Measurements from ENCODE around the gene DCUN1D2.
"Not testable (repeated sequence)": the region's sequence is repeated elsewhere in the genome, so short reads cannot be mapped to it uniquely, and the experiment has no call there.

Gene DCUN1D2

DNA sequence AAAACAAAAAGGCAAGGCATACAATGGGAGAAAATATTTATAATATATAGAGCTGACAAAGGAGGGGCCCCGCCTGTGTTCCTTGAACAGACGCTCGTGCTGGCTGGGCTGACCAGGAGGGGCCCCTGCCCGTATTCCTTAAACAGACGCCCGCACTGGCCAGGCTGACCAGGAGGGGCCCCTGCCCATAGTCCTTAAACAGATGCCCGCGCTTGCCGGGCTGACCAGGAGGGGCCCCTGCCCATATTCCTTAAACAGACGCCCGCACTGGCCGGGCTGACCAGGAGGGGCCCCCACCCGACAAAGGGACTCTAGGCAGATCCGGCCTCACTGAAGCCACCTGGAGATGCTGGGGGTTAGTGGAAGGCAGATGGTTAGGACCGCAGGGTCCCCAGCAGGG, 46.5 kb downstream of the DCUN1D2 start:
- DNase-seq: no peak

DNA sequence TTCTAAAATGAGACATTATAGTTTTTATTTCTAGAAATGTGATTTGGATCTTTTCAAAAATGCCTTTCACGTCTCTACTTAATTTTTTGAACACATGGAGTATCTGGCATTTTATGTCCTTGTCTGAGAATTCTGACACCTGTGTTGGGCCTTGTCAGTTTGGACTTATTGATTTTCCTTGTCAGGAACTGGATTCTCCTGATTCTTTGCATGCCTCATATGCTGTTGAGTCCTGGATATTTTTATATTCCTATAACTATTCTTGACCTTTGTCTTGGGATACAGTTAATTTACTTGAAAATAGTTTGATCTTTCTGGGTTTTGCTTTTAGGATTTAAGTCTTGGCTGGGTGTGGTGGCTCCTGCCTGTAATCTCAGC, 47.5 kb downstream of the DCUN1D2 start:
- no peak for DNase-seq

DNA sequence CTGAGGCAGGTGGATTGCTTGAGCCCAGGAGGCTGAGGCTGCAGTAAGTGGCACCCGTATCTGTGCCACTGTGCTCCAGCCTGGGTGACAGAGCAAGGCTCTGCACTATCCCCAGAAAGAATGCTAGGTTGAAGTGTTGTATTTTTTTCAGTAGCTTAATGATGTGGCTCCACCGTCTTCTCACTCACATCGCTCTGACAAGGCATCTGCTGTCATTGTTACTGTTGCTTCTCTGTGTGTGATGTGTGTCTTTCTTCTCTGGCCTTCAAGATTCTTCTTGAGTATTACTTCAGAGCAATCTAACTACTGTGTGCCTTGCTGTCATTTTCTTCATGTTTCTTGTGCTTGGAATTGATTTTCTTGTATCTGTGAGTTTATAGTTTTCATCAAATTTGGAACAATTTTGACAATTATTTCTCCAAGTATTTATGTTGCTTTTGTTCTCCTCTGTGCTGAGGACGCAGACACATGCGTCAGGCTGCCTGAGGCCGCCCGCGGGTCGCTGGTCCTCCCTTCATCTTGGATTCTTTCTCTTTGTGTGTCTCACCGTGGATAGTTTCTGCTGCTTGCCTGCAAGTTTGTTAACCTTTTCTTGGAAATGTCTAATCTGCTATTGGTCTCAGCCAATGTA, 48.0 kb downstream of the DCUN1D2 start:
- DNase-seq: no peak

DNA sequence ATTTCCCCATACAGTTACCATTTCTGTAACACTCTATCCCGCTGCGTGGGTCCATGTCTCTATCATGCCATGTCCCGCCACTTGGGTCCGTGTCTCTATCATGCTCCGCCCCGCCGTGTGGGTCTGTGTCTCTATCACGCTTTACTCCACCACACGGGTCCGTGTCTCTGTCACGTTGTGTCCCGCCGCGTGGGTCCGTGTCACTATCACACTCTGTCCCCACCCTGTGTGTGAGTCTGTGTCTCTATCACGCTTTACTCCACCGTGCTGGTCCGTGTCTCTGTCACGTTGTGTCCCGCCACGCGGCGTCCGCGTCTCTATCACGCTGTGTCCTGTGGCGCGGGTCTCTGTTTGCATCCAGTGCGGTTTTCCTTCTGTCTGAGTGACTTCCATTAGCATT, 48.9 kb downstream of the DCUN1D2 start:
- DNase-seq: no peak

- no peak for DNase-seq
Observed at GRCh38 chr13:113437408-113438010, 53.0 kb downstream of the DCUN1D2 start.

GRCh38 chr13:113436866-113437265, 53.6 kb downstream of the DCUN1D2 start:
- not testable (repeated sequence) for DNase-seq

DNA sequence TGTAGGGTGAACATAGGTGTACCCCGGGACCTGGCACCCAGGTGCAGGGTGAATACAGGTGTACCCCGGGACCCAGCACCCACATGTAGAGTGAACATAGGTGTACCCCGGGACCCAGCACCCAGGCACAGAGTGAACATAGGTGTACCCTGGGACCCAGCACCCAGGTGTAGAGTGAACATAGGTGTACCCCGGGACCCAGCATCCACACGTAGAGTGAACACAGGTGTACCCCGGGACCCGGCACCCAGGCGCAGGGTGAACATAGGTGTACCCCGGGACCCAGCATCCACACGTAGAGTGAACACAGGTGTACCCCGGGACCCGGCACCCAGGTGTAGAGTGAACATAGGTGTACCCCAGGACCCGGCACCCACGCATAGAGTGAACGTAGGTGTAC, 54.6 kb downstream of the DCUN1D2 start:
- DNase-seq: not testable (repeated sequence)

DNA sequence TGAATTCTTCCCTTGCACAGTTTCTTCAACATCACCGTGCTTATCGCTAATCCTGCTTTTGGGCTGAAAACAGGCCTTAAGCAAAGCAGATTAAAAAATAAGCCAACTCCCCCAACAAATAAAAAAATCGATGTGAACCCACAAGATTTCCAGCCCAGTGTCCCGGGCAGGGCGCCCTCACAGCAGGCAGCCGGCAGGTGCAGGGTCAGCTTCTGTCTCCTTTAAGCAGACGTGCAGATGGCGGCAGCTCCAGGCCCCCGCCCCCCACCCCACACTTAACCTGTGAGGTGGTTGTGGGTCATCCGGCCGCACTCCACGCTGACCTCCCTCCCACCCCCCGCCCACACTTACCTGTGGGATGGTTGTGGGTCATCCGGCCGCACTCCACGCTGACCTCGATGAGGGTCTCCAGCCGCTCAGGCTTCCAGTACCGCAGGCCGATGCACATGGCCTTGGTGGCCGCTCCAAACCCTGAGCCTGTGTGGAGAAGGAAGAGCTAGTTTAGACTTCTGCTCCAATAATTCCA, 57.1 kb downstream of the DCUN1D2 start:
- DNase-seq: no peak

DNA sequence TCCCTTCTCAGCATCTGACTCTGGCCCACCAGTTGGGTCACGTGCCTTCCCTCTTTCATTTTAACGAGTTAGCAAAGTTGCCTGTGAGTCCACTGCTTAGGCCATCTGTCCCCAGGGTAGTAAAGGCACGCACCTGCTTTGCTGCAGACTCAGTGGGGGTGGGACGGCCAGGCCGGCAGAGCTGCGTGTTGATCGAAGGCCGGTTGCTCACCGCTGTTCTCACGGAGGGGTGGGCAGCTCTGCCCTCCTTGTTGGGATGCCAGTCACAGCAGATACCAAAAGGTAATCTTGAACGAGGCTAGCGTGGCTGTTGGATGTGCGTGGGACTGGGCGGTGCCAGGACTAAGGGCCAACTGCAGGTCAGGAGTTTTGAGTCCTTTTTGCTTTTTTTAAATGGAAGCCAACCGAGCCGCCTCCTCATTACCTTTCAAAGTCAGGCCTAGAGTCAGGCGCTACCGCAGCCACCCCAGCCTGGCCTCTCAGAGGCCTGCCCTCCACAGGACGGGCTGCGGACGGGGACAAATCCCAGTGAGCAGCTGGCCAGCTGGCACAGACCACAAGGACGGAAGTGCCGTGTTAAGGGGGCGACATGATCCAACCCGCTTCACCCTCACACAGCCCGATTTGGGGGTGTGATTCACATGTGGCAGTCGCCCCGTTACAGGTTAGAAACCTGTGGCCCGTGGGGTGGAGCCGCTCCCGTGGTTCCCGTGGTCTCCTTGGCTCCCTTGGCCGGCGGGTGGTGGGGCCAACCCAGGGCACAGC, 57.8 kb downstream of the DCUN1D2 start:
- no peak for DNase-seq

- DNase-seq: no peak
Observed at GRCh38 chr13:113431171-113431570, 59.3 kb downstream of the DCUN1D2 start.

DNA sequence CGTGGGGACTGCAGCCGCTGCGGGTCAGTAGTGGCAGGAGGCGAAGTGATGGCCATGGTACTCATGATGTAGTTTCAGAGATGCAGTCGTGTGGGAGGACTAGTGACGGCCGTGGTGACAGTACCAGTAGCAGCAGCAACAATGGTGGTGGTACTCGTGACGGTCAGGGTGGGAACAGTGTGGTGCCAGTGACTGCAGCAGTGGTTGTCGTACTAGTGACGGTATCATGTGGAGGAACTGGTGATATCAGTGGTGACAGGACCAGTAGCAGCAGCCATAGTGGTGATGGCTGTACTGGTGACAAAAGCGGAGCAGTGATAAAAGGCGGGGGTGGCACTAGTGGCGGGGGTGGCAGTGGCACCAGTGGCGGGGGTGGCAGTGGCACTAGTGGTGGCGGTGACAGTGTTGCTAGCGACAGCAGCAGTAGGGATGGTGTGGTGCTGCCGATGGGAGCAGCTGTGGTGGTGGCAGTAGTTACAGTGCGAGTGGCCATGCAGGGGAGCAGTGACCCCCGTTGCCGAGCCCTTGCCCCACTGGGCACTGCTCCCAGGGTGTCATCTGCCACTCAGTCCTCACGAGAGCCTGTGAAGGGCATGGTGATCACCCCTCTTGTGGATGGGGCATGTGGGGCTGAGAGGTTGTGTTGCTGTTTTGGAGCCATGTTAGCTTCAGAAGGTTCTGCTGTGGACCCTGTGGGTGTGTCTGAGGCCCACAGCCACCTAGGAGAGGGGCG, 60.0 kb downstream of the DCUN1D2 start:
- DNase-seq: no peak

GRCh38 chr13:113429608-113429985, 60.9 kb downstream of the DCUN1D2 start:
- DNase-seq: no peak

GRCh38 chr13:113428871-113429607, 61.5 kb downstream of the DCUN1D2 start:
- no peak for DNase-seq

DNA sequence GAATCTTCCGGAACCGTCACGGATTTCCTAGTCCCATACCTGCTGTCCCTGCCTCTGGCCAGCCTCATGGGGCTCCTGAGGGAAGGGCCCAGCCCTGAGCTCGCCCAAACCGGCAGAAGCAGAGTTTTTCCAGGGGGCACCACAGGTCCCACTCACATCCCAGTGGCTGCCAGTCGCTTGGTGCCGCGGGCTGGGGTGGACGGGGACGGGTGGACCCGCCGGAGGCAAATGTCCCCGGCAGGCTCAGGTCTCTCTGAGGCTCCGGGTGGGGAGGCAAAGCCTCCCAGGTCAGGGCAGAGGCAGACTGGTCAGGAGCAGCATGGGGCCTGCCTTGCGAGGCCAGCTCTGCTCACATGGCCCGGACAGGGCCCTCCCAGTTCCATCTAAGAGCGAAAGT, 62.0 kb downstream of the DCUN1D2 start:
- no peak for DNase-seq

GRCh38 chr13:113427562-113428468, 62.7 kb downstream of the DCUN1D2 start:
- no peak for DNase-seq

- no peak for DNase-seq
Observed at GRCh38 chr13:113426591-113426986, 63.9 kb downstream of the DCUN1D2 start.

DNA sequence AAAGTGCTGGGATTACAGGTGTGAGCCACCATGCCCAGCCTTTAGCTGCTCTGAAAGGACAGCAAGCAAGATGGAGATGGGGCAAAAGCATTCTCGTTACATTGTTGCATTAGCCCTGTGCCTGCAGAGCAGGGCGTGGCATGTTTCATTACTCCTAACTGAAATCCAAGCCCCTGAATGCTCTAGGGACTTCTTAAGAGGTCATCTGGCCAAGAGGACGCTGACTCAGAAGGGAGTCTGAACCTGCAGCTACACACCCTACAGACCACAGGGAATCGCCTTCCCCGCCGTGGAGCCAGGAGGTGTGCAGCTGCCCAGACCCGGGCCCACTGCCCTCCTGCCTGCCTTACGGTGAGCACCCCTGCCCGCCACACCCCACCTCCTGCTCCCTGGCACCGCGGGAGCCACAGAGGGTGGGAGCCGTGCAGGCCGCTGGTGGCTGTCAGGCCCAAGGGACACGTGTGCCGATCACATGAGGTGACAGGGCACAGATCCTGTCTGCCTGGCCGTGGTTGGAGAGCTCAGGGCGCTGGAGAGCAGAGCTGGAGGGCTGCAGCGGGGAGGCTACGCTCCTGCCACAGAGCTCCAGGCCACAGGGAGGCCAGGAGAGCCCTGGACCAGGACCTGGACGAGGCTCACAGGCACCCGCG, 64.4 kb downstream of the DCUN1D2 start:
- DNase-seq: no peak

- DNase-seq: no peak
Observed at GRCh38 chr13:113423520-113424163, 66.9 kb downstream of the DCUN1D2 start.

DNA sequence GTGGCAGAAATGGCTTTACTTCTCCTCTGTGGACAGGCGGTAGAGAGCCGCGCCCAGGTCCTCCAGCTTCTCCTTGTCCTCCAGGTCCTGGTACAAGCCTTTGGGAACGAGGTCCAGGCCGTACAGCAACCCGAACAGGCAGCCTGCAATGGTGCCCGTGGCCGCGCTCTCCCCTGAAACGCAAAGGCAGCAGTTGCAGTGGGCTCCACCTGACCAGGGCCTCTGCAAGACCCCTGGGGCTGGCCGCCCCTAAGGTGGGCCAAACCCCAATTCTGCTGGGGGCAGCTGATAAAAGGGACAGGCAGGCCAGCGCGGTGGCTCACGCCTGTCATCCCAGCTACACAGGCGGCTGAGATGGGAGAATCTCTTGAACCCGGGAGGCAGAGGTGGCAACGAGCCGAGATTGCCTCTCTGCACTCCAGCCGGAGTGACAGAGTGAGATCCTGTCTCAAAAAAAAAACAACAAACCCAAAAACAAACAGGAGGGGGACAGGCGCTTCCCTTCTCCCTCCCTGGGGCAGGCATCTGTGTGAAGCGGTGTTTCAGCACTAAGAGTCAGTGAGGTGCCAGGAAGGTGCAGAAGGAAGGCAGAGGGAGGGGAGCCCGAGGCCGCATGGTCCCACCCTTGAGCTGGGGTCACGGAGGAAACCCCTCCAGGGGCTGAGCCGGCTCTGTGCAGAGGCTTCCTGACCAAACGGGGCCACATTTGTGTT, 67.5 kb downstream of the DCUN1D2 start:
- no peak for DNase-seq
